ENCODE results near the gene SCTR. TPM values are rescaled to one million over a fixed set of nuclear protein-coding genes. Genes with fewer than 3 reads are reported as not detected.
"Not testable (repeated sequence)": the region's sequence is repeated elsewhere in the genome, so short reads cannot be mapped to it uniquely, and the experiment has no call there.

Gene SCTR
- polyA plus RNA-seq, 3 donors: not detected

DNA sequence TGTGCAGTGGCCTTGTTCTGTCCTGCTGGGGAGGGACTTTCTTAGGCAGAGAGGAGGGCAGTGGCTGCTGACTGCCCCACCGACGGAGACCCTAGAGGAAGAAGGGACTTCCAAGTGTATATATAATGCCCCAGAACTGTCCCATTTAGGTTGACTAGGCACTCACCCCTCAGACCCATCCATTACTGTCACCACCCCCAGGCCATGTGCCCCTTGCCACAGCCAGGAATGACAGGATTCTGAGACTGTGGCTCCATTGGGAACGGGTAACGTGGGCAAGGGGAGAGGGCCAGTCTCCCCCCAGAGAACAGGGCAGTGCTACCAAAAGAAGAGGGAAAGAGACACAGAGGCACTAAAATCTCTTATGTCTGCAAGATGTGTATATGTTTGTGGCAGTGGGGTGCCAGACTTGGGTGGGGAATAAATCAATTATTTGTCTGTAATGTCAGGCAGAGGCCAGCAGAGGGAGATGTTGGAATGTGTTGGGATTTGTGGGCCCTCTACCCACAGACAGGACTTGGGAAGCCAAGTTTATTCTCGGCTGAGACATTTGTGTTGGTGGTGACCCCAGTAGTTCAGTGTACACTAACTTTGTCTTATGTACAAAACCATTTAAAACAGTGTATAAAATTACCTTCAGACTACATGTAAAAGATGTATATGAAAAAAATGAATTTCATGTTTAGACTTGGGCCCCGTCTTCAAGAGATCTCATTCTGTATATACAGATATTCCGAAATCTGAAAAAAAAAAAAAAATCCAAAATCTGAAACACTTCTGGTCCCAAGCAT is 116.7 kb downstream of the SCTR start:
- peaks cover 4 to 9% (median 5%) of the 10 kb centered on the region in 3 donors for H3K27me3 Mint-ChIP-seq (ENCODE audit: low read depth in 3 of 3)
- H3K4me1 ChIP-seq (ENCODE audit: control insufficient read depth in 1 of 2, insufficient read depth in 2 of 2, low read length in 2 of 2): peaks cover 0 to 6% of the 10 kb centered on the region in 2 donors
- peaks cover 6% of the 10 kb centered on the region for H3K4me1 Mint-ChIP-seq
- H3K27me3 ChIP-seq (ENCODE audit: control insufficient read depth in 2 of 2, insufficient read depth in 2 of 2, low read length in 2 of 2): peaks cover 0 to 3% of the 10 kb centered on the region in 2 donors
- no peak overlapping the region for H3K4me3 ChIP-seq (replicated peaks in 1 of 3; ENCODE audit: low read depth in 2 of 3, low read length in 3 of 3)
- no peak overlapping the region for H3K27ac ChIP-seq (ENCODE audit: low read depth in 1 of 2, low read length in 2 of 2)
- peaks cover 0 to 3% of the 10 kb centered on the region in 2 donors for H3K9me3 ChIP-seq (replicated peaks in 1 of 2; ENCODE audit: control insufficient read depth in 1 of 2, insufficient read depth in 1 of 2, low read length in 2 of 2)
- peaks cover 0 to 5% (median 2%) of the 10 kb centered on the region in 7 donors for H3K9me3 Mint-ChIP-seq
- intact Hi-C loops (cut with micrococcal nuclease): no loop called here
- no peaks in the 10 kb centered on the region for H3K36me3 ChIP-seq (replicated peaks in 1 of 2; ENCODE audit: control insufficient read depth in 1 of 2, insufficient read depth in 2 of 2, low read length in 2 of 2)
- no peak overlapping the region for H2AFZ ChIP-seq (ENCODE audit: insufficient read depth, low read depth, low read length, poor library complexity, severe bottlenecking)
- peak; percentile 13 to 42 (median 37) for DNase-seq
- H3K4me2 ChIP-seq (replicated peaks; ENCODE audit: extremely low read depth, low read length, poor library complexity, severe bottlenecking): no peak overlapping the region
- WGBS (ENCODE audit: insufficient coverage): 100% methylated on average over 4 of the region's 7 CpGs
- H3K9ac ChIP-seq (ENCODE audit: insufficient read depth, low read length, poor library complexity, severe bottlenecking): no peak overlapping the region
- no peaks in the 10 kb centered on the region for H3K36me3 Mint-ChIP-seq
- TF ChIP-seq, protein P1, sequence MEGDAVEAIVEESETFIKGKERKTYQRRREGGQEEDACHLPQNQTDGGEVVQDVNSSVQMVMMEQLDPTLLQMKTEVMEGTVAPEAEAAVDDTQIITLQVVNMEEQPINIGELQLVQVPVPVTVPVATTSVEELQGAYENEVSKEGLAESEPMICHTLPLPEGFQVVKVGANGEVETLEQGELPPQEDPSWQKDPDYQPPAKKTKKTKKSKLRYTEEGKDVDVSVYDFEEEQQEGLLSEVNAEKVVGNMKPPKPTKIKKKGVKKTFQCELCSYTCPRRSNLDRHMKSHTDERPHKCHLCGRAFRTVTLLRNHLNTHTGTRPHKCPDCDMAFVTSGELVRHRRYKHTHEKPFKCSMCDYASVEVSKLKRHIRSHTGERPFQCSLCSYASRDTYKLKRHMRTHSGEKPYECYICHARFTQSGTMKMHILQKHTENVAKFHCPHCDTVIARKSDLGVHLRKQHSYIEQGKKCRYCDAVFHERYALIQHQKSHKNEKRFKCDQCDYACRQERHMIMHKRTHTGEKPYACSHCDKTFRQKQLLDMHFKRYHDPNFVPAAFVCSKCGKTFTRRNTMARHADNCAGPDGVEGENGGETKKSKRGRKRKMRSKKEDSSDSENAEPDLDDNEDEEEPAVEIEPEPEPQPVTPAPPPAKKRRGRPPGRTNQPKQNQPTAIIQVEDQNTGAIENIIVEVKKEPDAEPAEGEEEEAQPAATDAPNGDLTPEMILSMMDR (IDR thresholded peaks at IDR 0.05): peak; percentile 81
- H3K27ac Mint-ChIP-seq: no peak overlapping the region
- H3K79me2 ChIP-seq (ENCODE audit: insufficient read depth, low read length): no peaks in the 10 kb centered on the region
- H4K20me1 ChIP-seq (ENCODE audit: insufficient read depth, low read length): no peaks in the 10 kb centered on the region
- H3K4me3 Mint-ChIP-seq: no peak overlapping the region

DNA sequence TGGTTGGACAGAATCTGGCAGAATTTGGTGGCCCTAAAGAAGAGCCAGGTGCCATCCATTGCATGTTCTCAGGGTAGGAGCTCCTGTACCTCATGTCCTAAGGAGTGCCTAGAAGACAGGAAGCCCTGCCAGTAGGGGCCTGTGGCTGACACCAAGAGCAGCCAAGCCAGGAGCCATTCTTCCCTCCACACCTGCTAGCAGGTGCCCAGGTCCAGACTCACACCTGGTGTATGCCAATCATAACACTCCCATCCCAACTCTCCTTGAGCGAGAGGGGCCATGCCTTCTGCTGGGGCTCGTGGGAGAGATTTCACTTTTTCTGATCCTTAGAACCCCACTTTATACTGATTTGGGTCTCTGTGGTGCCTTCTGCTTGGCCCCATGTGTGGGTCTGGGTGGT is 119.1 kb downstream of the SCTR start:
- Histone ChIP-seq H3K36me3 (replicated peaks in 1 of 2; ENCODE audit: control insufficient read depth in 1 of 2, insufficient read depth in 2 of 2, low read length in 2 of 2) (no peaks in the 10 kb centered on the region), H2AFZ (ENCODE audit: insufficient read depth, low read depth, low read length, poor library complexity, severe bottlenecking) (no peak overlapping the region), H3K27ac (ENCODE audit: low read depth in 1 of 2, low read length in 2 of 2) (no peak overlapping the region), H3K4me2 (replicated peaks; ENCODE audit: extremely low read depth, low read length, poor library complexity, severe bottlenecking) (no peak overlapping the region), H3K4me1 (ENCODE audit: control insufficient read depth in 1 of 2, insufficient read depth in 2 of 2, low read length in 2 of 2) (peaks cover 0 to 11% of the 10 kb centered on the region in 2 donors), H3K9ac (ENCODE audit: insufficient read depth, low read length, poor library complexity, severe bottlenecking) (no peak overlapping the region), H3K4me3 (replicated peaks in 1 of 3; ENCODE audit: low read depth in 2 of 3, low read length in 3 of 3) (no peak overlapping the region), H3K79me2 (ENCODE audit: insufficient read depth, low read length) (no peaks in the 10 kb centered on the region), H4K20me1 (ENCODE audit: insufficient read depth, low read length) (no peaks in the 10 kb centered on the region), H3K27me3 (ENCODE audit: control insufficient read depth in 2 of 2, insufficient read depth in 2 of 2, low read length in 2 of 2) (no peaks in the 10 kb centered on the region), H3K9me3 (replicated peaks in 1 of 2; ENCODE audit: control insufficient read depth in 1 of 2, insufficient read depth in 1 of 2, low read length in 2 of 2) (peaks cover 0 to 3% of the 10 kb centered on the region in 2 donors)
- Mint-ChIP-seq H3K4me1 (peaks cover 10% of the 10 kb centered on the region), H3K4me3 (no peak overlapping the region), H3K9me3 (peaks cover 0 to 5% (median 2%) of the 10 kb centered on the region in 7 donors), H3K27me3 (ENCODE audit: low read depth in 3 of 3) (peaks cover 0 to 5% (median 5%) of the 10 kb centered on the region in 3 donors), H3K36me3 (no peaks in the 10 kb centered on the region), H3K27ac (no peak overlapping the region)
- no CpG with 5 or more reads among the region's 2 CpGs for WGBS (ENCODE audit: insufficient coverage)
- intact Hi-C loops (cut with micrococcal nuclease): no loop called here
- TF ChIP-seq, protein P1 (IDR thresholded peaks at IDR 0.05): no peak
- DNase-seq: no peak

DNA sequence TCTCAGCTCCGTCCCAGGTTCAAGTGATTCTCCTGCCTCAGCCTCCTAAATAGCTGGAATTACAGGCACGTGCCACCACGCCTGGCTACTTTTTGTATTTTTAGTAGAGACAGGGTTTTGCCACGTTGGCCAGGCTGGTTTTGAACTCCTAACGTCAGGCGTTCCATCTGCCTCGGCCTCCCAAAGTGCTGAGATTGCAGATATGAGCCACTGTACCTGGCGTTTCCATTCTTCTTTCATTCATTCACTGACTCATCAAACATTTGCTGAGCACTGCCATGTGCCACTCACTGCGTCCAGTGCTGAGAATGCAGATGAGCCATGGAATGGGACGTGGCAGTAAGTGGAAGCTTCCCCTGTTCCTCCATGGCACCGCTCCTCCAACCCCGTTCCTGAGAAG is 120.7 kb downstream of the SCTR start:
- H3K27ac Mint-ChIP-seq; intact Hi-C loops (cut with micrococcal nuclease); H4K20me1 ChIP-seq (ENCODE audit: insufficient read depth, low read length); H3K9me3 ChIP-seq (replicated peaks in 1 of 2; ENCODE audit: control insufficient read depth in 1 of 2, insufficient read depth in 1 of 2, low read length in 2 of 2); H2AFZ ChIP-seq (ENCODE audit: insufficient read depth, low read depth, low read length, poor library complexity, severe bottlenecking); H3K27ac ChIP-seq (ENCODE audit: low read depth in 1 of 2, low read length in 2 of 2); H3K36me3 Mint-ChIP-seq; H3K27me3 ChIP-seq (ENCODE audit: control insufficient read depth in 2 of 2, insufficient read depth in 2 of 2, low read length in 2 of 2); DNase-seq; H3K4me2 ChIP-seq (replicated peaks; ENCODE audit: extremely low read depth, low read length, poor library complexity, severe bottlenecking); H3K4me3 Mint-ChIP-seq; H3K9me3 Mint-ChIP-seq; H3K36me3 ChIP-seq (replicated peaks in 1 of 2; ENCODE audit: control insufficient read depth in 1 of 2, insufficient read depth in 2 of 2, low read length in 2 of 2); H3K9ac ChIP-seq (ENCODE audit: insufficient read depth, low read length, poor library complexity, severe bottlenecking); H3K4me3 ChIP-seq (replicated peaks in 1 of 3; ENCODE audit: low read depth in 2 of 3, low read length in 3 of 3); H3K27me3 Mint-ChIP-seq (ENCODE audit: low read depth in 3 of 3); H3K79me2 ChIP-seq (ENCODE audit: insufficient read depth, low read length): not testable (repeated sequence)
- H3K4me1 Mint-ChIP-seq: peaks cover 17% of the 10 kb centered on the region
- peaks cover 0 to 15% of the 10 kb centered on the region in 2 donors for H3K4me1 ChIP-seq (ENCODE audit: control insufficient read depth in 1 of 2, insufficient read depth in 2 of 2, low read length in 2 of 2)
- 95% methylated on average over 7 of the region's 12 CpGs for WGBS (ENCODE audit: insufficient coverage)

Data from CD14-positive monocyte (primary cell).